Stromal cell of bone marrow (primary cell): ENCODE results near the gene GPR179.
A peak's percentile ranks its signal among the peaks of the same experiment; 100 is the strongest.

Experiments used
- DNase-seq: peaks from one replicate; pipeline ENCODE4 v3.0.0-alpha.2; 2012; ENCODE audit warnings: low read depth

The GPR179 gene

DNA sequence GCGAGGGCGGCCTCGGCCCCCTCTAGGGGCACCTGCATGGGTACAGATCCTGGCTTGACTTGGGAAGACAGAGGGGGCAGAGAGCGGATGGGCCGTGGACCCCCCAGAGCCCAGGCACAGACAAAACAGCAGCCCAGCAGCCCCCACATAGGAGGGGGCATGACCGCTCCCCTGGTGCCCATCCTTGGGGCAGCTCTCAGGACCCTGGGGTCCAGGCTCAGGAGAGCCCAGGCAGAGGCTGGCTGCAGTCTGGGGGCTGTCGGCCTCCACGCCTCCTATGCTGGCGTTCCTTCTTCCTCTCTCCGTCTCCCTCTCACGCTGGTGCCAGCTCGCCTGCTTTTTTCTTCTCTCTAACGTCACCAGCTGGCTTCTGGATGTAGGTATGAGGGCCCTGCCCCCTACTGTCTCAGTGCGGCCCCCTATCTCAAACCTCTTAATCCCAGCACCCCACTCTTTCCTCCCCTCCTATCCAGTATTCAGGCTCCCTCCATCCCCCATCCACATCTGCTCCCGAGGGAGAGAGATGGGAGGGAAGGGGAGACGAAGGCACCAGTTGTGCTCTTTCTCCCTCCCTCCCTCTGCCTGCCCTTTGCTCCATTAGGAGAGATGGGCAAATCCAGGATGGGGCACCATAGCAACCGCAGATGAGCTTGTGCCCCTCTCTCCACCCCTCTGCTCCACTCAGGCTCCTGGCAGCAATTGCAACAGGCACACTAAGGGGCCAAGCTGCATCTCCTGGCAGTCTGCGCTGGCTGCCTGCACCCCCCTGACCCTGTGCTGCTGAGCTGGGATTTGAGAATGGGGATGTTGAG, at the start of gene GPR179:
Gene GPR179, minus strand, starts transcription at position 349 of the 812 bp plus-strand sequence. Its CDS starts 167 bp downstream, at position 182.
- DNase-seq = no peak

DNA sequence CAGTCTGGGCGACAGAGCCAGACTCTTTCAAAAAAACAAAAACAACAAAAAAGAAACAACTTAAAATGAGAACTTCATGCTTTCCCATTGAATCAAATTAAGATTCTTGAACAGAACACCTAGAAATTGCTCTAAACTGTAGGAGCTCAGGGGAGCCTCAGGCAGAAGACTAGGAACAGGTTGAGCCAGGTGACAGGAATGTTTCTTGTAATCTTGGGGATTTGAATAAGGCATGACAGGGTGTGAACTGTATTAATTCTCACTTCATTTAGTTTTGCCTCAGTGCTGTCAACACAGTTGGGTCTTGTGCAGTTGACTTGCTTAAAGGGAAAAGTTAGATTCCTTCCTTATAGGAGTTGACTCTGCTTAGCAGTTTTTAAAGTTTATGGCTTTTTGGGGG, 35.7 kb upstream of the GPR179 start:
- DNase-seq = no peak

DNA sequence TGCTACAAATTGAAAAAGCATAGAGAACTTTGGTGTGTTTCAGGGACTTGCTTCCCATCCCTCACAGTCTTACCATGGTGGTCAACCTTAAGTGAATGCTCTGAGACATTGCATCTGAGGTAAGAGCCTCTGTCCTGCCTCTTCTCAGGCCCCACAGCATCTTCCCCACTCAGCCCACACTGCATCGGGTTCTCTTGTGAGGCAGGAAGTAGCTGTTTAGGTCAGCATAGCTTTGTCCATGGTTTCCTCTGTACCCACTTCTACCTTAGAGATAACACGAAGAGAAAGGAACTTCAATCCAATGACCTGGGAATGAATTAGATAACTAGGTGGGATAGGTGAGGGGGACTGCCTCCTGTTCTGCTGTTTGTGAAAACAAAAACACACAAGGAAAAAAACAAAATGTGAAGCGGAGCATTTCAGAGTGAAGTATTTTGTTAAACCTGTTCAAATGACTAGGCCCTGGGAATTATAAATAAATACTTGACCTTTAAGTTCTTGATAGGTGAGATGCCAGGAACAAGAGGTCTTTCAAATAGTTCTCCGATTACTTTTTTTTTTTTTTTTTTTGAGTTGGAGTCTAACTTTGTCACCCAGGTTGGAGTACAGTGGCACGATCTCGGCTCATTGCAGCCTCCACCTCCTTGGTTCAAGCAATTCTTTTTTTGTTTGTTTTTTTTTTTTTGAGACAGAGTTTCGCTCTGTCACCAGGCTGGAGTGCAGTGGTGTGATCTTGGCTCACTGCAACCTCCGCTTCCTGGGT, 25.5 kb upstream of the GPR179 start:
- no peak for DNase-seq

GRCh38 chr17:38364741-38365140, 21.0 kb upstream of the GPR179 start:
- no peak for DNase-seq

- DNase-seq = no peak
Observed at GRCh38 chr17:38363016-38363415, 19.3 kb upstream of the GPR179 start.

GRCh38 chr17:38361694-38362465, 18.1 kb upstream of the GPR179 start:
- no peak for DNase-seq

GRCh38 chr17:38358586-38359513, 15.1 kb upstream of the GPR179 start:
- DNase-seq = no peak

DNA sequence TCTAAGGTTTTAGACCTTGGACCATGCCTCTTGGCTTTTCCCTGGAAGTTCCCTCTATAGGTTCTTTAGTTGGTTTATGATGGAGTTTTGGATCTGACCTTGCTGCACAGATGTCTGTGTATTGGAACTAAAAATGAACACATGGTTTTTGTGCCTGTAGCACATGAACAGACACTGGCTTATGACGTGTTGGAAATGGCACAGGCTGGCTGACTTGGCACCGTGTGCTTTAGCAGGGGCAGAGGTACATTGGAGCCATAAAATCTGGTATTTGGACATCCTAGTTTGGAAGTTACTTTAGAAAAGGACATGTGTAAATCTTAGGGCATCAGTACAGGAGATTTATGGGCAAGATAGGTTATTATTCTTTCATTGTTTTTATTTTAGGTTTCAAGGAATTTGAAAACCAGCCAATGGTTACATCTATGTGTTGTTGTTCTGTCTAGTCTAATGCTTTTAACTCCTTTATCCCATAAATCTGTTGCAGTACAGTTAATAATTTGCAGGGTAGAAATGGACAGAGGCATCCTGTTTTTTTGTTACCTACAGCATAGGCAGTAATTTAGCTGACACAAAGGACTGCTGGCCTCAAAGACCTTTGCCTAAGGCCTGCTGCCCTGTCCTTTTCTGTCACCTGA, 13.8 kb upstream of the GPR179 start:
- DNase-seq = no peak

- no peak for DNase-seq
Observed at GRCh38 chr17:38355251-38355650, 11.5 kb upstream of the GPR179 start.

DNA sequence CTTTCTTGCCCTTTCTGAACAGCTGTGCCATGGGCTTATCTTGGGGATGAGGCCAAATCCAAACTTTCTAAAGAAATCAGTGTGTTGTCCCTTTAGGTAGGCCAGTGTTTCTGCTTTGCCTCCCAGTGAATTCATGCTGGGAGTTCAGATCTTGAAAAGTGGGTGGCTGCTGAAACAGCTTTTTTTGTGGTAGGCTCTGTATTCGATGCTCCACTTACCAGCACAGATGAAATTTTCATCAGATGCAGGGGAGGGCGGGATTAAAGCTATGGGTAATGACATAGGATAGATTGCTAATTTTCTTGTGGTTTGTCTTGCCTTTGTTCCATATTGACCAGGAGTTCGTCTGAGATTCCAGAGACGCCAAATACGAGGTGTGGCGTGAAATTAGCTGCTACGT, 10.7 kb upstream of the GPR179 start:
- DNase-seq = no peak

DNA sequence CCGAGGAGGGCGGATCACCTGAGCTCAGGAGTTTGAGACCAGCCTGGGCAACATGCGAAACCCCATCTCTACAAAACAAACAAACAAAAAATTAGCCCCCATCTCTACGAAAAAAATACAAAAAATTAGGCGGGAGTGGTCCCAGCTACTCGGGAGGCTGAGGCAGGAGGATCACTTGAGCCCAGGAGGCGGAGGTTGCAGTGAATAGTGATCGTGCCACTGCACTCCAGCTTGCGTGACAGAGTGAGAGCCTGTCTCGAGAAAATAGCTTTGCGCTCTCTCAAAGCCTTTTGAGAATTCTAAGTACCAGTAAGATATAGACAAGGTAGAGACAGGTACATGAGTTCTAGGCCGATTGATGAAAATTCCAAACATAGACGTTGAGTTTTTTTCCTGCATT, 9.9 kb upstream of the GPR179 start:
- DNase-seq = no peak

- DNase-seq = no peak
Observed at GRCh38 chr17:38353086-38353604, 9.4 kb upstream of the GPR179 start.

DNA sequence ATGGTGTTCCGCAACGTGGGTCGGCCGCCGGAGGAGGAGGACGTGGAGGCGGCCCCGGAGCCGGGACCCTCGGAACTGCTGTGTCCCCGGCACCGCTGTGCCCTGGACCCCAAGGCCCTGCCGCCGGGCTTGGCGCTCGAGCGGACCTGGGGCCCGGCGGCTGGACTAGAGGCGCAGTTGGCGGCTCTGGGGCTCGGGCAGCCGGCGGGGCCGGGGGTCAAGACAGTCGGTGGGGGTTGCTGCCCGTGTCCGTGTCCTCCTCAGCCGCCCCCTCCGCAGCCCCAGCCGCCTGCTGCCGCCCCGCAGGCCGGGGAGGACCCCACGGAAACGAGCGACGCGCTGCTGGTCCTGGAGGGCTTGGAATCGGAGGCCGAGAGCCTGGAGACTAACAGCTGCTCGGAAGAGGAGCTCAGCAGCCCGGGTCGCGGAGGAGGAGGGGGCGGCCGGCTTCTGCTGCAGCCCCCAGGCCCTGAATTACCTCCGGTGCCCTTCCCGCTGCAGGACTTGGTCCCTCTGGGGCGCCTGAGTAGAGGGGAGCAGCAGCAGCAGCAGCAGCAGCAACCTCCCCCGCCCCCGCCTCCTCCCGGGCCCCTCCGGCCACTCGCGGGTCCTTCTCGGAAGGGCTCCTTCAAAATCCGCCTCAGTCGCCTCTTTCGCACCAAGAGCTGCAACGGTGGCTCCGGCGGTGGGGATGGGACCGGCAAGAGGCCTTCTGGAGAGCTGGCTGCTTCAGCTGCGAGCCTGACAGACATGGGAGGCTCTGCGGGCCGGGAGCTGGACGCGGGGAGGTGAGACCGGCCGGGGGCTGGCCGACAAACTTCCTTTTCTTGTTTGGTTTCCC, 8.7 kb upstream of the GPR179 start:
- no peak for DNase-seq

GRCh38 chr17:38351412-38352222, 7.9 kb upstream of the GPR179 start, which contains the start of gene SOCS7:
Gene SOCS7 (plus strand): TSS chr17:38351844. CDS start chr17:38352053, 209 bp downstream.
- peak; percentile 83 for DNase-seq

- no peak for DNase-seq
Observed at GRCh38 chr17:38350035-38350434, 6.3 kb upstream of the GPR179 start.

- peak; percentile 69 for DNase-seq
Observed at GRCh38 chr17:38349097-38349730, 5.5 kb upstream of the GPR179 start.

- DNase-seq = no peak
Observed at GRCh38 chr17:38345743-38346142, 2.0 kb upstream of the GPR179 start.

DNA sequence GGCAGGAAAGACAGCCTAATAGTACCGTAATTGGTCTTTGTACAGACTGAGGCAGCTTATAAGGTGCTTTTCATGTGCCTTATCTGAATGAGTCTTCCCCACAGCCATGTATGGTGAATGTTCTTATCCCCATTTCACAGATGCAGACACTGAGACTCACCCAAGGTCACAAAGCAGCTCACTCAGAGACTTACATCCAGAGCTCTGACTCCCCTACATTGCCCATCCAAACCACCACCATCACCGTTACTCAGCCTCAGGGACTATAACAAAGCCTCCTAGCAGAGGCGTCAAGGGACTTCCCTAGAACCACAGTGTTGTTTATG, 627 bp upstream of the GPR179 start:
- DNase-seq = no peak
